GM12874 (cell line): ENCODE results near the gene ASF1B.

Experiments used
- TF ChIP-seq, protein P1 (sequence below): IDR thresholded peaks from 2 replicates; pipeline ENCODE4 v1.5.1; 2011; ENCODE audit warnings: low read depth, mild to moderate bottlenecking, control low read depth, low read length, moderate library complexity; ENCODE audit not compliant: insufficient read depth

The ASF1B gene

DNA sequence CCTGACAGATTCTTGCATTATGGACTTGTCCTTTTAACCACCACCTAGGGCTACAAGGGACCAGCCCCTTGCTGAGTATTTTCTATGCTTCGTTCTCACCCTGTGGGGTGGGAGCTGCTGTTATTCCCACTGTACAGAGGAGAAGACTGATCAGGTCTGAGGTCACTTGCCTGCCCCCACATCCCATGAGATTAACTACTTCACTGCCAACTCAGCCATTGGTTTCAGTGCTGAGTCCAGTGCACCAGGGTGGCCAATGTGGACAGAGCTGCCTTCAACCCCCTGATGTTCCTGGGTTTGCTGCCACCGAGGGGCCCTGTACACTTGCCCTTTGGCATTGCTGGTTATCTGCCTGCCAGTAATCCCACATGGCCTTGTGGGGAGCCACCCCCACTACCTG, 25.7 kb downstream of the ASF1B start:
- TF ChIP-seq, protein P1, sequence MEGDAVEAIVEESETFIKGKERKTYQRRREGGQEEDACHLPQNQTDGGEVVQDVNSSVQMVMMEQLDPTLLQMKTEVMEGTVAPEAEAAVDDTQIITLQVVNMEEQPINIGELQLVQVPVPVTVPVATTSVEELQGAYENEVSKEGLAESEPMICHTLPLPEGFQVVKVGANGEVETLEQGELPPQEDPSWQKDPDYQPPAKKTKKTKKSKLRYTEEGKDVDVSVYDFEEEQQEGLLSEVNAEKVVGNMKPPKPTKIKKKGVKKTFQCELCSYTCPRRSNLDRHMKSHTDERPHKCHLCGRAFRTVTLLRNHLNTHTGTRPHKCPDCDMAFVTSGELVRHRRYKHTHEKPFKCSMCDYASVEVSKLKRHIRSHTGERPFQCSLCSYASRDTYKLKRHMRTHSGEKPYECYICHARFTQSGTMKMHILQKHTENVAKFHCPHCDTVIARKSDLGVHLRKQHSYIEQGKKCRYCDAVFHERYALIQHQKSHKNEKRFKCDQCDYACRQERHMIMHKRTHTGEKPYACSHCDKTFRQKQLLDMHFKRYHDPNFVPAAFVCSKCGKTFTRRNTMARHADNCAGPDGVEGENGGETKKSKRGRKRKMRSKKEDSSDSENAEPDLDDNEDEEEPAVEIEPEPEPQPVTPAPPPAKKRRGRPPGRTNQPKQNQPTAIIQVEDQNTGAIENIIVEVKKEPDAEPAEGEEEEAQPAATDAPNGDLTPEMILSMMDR, result no peak

DNA sequence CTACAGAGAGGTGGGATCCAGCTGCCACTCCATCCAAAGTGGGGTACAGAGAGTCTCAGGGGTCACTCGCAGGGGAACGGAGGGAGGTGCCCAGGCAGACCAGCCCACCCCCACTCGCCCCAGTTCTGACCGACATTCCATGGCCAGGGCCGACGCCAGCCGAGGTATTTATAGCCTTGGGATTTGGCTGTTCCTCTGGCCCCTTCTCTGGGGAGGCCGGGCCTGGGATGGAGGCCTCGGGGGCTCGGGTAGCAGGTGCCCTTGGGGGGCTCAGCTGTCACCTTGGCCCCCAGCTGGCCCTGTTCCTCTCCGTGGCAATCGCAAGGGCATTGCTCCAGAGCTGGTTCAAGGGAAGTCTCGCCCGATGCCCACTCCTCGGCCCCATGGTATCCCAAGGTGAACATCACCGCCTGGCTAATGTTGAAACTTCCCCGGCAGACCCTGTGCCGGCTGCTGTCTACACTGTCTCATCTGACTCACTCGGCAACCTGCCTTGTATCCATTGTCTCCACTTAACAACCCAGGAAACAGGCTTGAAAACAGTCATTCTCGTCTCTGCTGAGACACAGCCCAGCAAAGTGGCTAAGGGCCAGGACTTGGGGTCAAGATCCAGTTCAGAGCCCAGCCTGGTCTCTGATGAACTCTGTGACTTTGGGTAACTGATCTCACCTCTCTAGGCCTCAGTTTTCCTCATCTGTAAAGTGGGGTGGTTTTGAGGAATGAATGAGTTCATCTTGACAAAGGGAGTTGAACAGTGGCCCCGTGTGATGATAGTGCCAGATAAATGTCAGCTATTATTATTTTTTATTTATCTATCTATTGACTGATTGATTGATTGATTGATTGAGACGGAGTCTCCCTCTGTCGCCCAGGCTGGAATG, 28.6 kb downstream of the ASF1B start:
- TF ChIP-seq, protein P1, result no peak

DNA sequence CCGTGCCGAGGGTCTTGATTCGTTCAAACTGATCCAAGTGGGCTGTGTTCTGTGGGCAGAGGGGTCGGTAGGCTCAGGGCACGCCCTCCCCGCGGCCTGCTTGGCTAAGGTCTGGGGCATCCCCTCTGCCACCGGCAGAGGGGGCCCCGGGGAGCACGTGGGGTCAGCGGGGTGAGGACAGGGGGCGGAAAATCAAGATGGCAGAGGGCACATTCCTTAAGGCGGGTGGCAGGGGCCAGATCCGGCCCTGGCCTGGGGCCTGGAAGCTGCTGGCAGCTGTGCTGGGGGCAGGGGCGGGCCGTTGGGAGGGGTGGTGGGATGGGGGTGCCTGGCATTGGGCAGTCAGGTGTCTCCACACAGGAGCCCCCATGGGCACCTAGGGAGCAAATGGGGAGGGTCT, 29.5 kb downstream of the ASF1B start:
- TF ChIP-seq, protein P1, result no peak

DNA sequence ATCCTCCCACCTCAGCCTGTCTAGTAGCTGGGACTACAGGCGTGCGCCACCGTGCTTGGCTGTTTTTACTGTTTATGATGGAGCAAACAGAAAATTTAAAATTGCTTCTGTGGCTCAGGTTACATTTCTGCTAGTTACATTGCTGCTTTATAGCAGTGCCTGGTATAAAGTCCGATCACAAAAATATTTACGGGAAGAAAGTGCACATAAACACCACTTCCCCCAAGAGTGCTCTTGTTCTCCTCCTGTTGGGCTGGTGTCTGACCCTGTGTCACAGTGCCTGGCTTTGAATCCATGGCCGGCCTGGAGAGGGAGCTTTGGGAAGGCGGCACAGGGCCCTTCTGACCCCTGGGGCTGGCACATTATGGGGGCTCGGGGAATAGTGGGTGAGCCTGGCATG, 30.7 kb downstream of the ASF1B start:
- TF ChIP-seq, protein P1, result no peak

DNA sequence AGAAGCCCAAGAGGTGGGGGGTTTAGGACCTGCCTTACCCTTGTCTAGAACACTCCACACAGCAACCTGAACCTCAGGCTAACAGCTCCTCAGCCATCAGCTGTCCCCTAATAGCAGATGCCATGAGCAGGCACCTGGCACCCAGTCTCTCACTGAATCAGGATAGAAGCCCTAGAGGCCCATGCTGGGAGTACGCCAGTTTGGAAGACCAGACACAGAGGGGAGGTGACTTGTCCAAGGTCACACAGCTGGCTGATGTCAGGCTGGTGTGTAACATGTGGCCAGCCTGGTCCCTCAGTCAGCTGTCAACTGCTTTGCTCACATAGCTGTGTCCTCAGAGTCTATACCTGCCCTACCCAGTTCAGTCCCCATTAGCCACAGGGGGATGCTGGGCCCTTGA, 33.1 kb downstream of the ASF1B start:
- TF ChIP-seq, protein P1, result no peak

DNA sequence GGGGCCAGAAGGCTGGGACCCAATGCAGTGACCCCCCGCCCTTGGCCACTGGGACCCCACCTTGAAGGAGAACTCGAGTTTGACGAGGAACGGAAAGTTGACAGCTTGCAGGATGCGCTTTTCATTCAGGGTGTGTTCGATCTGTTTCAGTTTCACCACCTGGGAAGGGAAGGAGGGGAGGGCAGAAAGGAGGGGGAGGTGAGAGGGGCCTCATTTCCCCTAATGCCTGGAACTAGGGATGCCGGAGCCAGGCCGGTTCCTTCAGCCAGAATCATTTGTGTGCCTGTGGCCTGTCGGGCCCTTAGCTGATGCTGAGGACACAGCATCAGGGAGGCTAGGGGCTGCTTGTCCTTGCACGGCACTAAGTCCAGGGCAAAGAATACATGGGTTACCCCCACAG, 33.6 kb downstream of the ASF1B start:
- TF ChIP-seq, protein P1, result no peak

DNA sequence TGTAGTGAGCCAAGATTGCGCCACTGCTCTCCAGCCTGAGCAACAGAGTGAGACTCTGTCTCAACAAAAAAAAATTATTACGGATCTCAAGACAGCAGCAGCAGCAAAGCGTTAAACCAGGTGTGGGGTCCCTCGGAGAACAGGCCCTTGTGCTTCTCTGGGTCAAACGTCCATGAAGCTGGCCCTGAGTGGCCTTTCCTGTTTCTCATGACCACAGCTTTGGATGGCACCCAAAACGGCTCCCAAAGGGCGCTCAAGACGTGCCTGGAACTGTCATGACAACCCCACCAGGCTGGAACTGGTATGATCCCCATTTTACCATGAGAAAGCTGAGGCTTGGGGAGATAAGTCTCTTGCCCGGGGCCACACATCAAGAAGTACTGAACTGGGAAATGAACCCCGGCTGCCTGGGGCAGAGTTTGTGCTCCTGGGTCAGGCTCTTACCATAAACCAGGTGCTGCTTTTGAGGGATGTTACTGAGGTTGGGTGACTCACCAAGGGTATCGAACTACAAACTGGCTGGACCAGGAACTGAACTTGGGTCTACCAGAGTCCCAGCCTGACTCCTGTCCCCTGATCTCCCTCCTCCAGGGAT, 34.2 kb downstream of the ASF1B start:
- TF ChIP-seq, protein P1, result no peak
